Cardiac muscle cell (in vitro differentiated cells and primary cell): Measurements from ENCODE around the gene SLC29A3. TPM values are rescaled to one million over a fixed set of nuclear protein-coding genes. Genes with fewer than 3 reads are reported as not detected.

Experiments used
- DNase-seq, 2 donors: peaks; one replicate each; pipeline versions ENCODE4 v3.0.0 to v3.0.0-alpha.2; 2010 to 2017; ENCODE audit warnings: low read depth in 1 of 2, low spot score in 1 of 2
- H3K27ac ChIP-seq: fragments of 200-600 bp; sonication (generic); 2 replicates; pipeline ENCODE4 v1.5.1; 2016
- H3K27me3 ChIP-seq: fragments of 200-600 bp; sonication (generic); 2 replicates; pipeline ENCODE4 v1.6.0; 2016; ENCODE audit warnings: control low read depth
- H3K36me3 ChIP-seq: fragments of 200-600 bp; sonication (generic); 2 replicates; pipeline ENCODE4 v1.5.1; 2016; ENCODE audit warnings: control low read depth
- H3K4me1 ChIP-seq: fragments of 200-600 bp; sonication (generic); 2 replicates; pipeline ENCODE4 v1.8.1; 2017; ENCODE audit warnings: low read depth, mild to moderate bottlenecking, mixed run types
- H3K4me3 ChIP-seq: fragments of 200-600 bp; sonication (generic); 2 replicates; pipeline ENCODE4 v1.5.1; 2016; ENCODE audit warnings: mild to moderate bottlenecking
- H3K9me3 ChIP-seq: fragments of 200-600 bp; sonication (generic); 2 replicates; pipeline ENCODE4 v1.5.1; 2017; ENCODE audit warnings: low read depth, mild to moderate bottlenecking, control low read depth
- CTCF ChIP-seq: IDR thresholded peaks from 2 replicates; pipeline ENCODE4 v1.5.1; 2012; ENCODE audit warnings: low read depth, mild to moderate bottlenecking, low read length
- polyA plus RNA-seq: library from polyadenylated mRNA; unstranded; fragments of >200 nt; fragmentation: Nextera tagmentation; extraction: Ambion mirVana; gene quantifications from 2 replicates; pipeline ENCODE4 v1.2.1, GENCODE V29; 2016
- total RNA-seq: library from RNA; depleted of rRNA; stranded (reverse); fragments of >200 nt; gene quantifications from 2 replicates; pipeline ENCODE4 v1.2.3, GENCODE V29; 2016

The SLC29A3 gene
- total and polyA plus RNA-seq, 2 experiments from 2014 or later, result 3.5 to 4.0 TPM

- TF ChIP-seq CTCF, result no peak
- Histone ChIP-seq H3K27me3 (no peaks in the 10 kb centered on the region), H3K9me3 (no peaks in the 10 kb centered on the region), H3K4me3 (no peak overlapping the region), H3K4me1 (no peaks in the 10 kb centered on the region), H3K36me3 (no peaks in the 10 kb centered on the region), H3K27ac (no peak overlapping the region)
- no peak for DNase-seq
Observed at GRCh38 chr10:71409516-71410104, 90.6 kb downstream of the SLC29A3 start.

Other genes with a start within 250 kb of the SLC29A3 start
- gene UNC5B, start 106.7 kb upstream of the SLC29A3 start, total RNA-seq, result 112 and 172 TPM in 2 replicates
- gene UNC5B, start 106.7 kb upstream of the SLC29A3 start, polyA plus RNA-seq, result 73.3 and 98.3 TPM in 2 replicates
- 0.51 and 0.78 TPM in 2 replicates for gene CDH23, start 77.7 kb downstream of the SLC29A3 start, total RNA-seq
- gene CDH23, start 77.7 kb downstream of the SLC29A3 start, polyA plus RNA-seq, result 0.05 and 1.2 TPM in 2 replicates